HG02973 (cell line): ENCODE measurements around the gene JAZF1.

Experiments
- ATAC-seq: cut with Tn5 transposase; IDR thresholded peaks from one replicate; pipeline ENCODE4 v1.9.1; 2021; ENCODE audit warnings: moderate library complexity; ENCODE audit not compliant: unreplicated experiment

JAZF1 gene

DNA sequence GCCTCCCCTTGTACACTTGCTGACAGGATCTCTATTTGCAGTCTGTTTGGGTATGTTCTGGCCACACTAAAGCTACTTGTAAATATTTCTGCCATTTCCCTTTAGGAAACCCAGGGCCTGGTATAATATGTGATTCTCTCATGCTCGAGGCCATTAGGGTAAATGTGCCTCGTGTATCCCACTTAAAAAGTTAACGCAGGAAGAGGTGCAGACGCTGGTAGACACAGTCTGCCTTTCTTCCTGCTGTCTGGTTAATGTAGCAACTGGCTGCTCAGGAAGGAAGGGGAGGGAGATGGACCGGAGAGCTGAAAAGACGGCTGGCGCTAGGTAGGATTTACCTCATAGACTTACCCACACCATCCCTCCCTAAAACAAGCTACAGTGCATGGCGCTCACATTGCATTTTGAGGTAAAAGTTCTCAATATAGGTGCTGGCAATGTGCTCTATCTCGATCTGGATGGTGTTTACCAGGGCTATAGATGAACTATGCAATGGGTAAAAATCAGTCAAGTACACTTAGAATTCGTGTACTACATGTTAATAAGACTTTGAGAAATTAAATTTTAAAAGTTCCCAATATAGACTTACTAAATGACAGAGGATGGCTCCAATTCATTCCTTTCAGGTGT is 125.9 kb downstream of the JAZF1 start:
- no peak for ATAC-seq

DNA sequence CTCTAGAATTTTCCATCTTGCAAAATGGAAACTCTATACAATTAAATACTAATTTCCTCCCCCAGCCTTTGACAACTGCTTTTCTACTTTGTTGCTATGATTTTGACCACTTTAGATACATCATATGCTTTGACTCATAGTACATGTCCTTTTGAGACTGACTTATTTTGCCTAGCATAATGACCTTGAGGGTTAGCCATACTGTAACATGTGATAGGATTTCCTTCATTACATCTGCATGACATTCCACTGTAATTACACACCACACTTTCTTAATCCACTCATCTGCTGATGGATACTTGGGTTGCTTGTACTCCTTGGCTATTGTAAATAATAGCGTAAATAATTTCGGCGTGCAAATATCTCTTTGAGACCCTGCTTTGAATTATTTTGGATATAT is 127.7 kb downstream of the JAZF1 start:
- ATAC-seq = no peak

DNA sequence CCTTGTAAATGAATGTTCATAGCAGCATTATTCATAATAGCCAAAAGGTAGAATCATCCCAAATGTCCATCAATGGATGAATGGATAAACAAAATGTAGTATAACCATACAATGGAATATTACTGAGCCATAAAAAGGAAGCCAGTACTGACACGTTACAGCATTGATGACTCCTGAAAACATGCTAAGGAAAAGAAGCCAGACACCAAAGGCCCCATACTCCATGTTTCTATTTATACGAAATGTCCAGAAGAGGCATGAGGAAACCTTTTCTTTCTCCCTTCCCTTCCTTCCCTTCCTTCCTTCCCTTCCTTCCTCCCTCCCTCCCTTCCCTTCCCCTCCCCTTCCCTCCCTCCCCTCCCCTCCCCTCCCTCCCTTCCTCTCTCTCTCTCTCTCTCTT is 131.9 kb downstream of the JAZF1 start:
- ATAC-seq = no peak

DNA sequence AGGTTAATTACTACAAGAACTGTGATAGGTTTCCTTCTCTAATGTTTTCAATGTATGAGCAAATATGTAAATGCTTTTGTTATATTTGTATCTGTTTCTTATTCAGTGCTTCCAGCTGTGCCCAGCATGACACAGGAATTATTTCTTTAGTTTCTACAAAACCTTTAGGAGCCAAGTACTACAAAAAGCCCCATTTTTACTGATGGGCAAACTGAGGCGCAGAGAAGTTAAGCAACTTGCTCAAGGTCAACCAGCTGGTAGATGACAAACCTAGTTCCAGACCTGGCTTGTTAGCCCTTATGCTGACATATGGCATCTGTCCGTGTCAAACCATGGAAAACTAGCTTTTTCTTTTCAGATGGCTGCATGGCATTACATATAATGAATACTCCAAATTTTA is 134.6 kb downstream of the JAZF1 start:
- ATAC-seq = no peak

DNA sequence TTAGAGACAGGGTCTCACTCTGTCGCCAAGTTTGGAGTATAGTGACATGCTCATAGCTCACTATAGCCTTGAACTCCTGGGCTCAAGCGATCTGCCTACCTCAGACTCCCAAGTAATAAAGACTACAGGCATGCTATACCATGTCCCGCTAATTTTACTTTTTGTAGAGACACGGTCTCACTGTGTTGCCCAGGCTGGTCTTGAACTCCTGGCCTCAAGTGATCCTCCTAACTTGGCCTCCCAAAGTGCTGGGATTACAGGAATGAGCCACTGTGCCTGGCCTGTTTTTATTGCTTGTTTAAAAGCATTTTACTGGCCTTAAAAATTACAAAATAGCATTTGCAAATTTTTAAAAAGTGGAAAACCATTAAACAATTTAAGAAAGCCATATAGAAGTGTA is 135.0 kb downstream of the JAZF1 start:
- ATAC-seq = no peak

DNA sequence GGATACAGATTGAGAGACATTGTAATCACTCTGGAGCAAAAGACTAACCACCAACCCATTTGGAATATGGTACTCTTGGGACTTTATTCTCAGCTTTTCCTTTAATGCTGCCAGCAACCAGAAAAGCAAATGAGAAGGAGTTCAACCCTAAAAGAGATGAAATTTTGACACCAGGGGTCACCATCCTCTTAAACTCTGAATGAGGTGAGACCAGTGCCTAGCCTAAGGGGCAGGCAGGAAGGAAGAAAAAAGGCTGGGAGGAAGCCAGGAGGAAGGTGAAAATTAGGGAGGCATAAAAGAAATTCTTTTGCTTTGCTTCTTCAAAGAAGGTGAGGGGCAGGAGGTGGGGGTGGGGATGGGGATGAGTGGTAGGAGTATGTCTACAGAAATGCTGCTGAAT is 135.8 kb downstream of the JAZF1 start:
- ATAC-seq = no peak

DNA sequence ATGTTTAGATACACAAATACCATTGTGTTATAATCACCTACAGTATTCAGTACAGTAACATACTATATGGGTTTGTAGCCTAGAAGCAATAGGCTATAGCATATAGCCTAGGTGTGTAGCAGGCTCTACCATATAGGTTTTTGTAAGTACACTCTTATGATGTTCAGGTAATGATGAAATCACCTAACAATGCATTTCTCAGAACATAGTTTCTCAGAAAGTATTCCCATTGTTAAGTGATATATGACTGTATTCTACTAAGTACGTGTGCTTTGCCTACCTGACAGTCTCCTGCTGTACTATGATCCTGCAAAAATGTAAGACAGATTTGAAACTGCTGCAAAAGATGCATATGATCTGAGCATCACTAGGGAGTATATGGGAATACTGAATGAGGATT is 137.9 kb downstream of the JAZF1 start:
- ATAC-seq = no peak

DNA sequence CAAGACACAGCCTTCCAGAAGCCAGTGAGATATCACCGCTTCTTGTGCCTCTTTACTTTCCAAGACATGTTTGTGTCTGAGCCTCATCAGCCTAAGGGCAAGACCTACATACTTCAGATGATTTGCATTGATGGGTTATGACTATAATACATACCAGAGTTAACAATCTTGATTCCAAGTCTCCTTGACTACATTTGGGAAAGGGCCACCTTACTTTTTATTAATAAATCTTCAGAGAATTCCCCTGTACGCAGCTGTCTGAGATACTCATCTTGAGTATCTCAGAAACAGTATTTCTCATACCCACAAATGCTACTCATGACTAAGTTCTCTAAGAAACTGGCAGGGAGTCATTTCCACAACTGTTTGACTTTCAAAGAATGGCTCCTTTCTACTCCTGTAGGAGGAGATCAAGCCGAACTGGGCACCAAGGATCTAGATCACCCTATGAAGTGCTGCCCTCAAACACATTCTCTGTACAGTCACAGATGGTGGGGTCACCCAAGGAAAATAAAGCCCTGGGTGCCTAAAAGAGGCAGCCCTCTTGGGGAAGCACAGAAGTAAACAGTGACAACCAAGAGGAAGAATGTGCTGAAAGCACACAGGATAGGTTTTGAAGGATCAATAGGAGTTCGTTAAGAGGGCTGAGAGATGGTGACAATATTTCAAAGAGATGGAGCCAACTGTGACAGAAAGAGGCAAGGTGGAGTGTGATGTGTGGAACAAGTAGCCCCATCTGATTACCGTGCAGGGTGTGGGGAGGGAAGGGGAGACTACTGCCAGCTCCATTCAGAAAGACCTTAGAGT is 138.9 kb downstream of the JAZF1 start:
- ATAC-seq = no peak

DNA sequence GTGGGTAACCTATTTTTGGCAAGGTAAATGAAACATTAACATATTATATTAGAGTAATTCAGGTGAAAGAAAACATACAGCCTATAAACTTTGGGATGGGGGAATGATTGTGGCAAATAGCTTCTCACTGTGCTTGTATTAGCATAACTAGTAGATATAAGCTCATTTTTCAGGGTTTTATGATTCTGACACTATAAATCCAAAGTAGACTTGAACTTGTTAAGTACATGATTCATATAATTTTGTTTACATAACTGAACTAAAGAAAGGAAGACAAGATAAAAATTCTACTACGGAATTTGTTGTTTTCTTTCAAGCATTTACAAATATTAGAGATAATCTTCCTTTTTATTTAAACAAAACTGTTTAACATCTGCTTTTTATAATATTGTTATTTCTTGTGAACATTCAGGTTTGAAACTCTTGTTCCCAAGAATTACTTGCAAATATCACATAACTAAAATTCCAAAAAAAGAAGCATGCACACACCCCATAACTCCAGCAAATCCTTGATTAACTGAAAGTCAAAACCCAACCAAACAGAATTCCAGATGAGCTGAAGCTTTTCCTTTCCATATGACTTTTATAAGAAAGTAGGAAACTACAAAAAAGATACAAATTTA is 142.3 kb downstream of the JAZF1 start:
- no peak for ATAC-seq

DNA sequence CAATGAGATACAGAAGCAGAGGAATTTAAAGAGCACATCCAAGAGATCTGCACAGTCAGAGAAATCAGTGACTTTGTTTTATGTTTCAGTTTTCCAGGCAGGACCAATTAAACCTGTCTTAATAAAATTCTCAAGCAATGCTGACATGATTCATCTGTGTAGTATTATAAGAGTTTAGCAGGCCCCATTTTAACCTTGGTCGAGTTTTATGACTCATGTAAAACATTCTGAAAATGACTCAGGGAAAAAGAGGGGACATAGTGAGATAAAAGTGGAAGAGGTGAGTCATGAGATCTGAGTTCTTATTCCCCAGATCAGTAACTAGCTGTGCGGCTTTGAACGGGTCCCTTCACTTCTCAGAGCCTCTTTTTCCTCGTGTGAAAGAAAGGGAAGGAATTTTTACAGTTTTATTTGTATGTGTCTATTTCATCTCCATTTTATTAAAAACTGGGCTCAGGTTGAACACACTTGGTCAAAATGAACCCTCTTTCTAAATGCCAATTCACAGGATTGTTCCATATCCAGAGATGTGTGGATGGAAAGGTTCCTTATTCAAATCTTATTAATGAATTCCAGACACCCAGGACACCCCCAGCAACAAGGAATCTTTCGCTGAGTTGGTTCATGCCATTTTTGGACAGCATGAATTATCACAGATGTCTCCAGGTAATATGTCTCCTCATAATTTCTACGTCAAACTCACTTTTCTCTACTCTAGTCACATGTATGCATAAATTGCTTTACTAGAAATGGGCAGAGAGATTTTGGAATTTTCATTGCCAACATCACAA is 143.2 kb downstream of the JAZF1 start:
- ATAC-seq = peak; percentile 96

DNA sequence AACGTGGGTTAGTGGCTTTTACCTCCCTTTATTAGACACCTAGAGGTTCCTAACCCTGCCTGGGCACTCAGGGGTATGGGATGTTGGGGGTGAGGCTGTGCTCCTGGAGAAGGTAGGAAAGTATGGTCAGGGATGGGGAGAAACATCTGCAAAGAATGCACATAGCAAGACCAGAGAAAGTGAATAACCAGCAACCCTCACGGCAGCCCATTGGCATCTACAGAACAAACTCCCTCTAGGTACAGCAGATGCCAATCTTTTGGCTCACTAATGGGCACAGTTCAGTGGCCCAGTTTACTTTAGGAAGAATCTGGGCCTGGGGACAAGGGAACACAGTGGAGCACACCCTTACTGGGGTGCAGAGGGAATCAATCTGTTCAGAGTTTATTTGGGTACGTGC is 143.9 kb downstream of the JAZF1 start:
- no peak for ATAC-seq

DNA sequence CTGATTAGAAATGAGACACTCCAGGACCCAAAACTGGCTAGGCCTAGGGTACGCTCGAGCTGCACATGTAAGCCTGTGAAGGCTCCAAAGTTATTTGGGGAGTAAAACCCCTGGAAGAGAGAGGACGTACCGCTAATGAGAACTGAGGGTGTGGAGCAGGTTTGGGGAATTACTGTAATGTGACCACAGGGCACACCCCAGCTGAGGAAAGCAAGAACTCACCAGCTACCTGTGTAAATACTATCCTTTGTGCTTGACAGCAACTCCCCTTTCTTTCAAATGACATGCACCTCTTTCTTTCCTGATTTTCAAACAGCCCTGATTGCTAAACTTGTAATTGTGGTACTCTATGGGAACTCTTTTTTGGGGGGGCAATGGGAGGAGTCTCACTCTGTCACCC is 147.2 kb downstream of the JAZF1 start:
- ATAC-seq = no peak

DNA sequence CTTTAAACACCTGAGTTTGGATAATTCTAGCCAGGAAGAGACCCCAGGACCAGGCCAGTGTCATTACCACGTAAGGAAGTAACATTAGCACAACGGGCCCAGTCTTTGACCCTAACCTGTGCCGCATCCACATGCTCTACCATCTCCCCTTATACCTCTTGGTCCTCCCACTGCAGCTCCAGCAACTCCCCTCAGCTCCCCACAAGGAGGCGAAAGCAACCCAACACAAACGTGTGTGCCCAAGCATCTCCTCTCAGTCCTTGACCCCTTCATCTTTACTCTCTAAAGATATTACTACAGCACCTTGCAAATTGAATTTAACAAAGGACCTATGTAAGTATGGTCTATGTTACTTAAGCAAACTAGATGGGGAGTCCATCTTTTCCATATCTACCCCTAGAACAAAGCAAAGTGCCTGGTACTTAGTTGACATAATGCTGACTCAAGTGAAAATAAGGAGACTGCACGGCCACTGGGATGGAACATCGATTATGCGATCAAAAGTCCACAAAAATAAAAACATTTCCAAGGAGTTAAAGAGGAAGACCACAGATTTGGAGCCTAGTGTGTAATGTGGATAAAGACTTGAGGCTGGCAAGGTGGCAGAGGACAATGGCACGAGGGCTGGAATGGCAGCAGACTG is 147.7 kb downstream of the JAZF1 start:
- ATAC-seq = no peak

DNA sequence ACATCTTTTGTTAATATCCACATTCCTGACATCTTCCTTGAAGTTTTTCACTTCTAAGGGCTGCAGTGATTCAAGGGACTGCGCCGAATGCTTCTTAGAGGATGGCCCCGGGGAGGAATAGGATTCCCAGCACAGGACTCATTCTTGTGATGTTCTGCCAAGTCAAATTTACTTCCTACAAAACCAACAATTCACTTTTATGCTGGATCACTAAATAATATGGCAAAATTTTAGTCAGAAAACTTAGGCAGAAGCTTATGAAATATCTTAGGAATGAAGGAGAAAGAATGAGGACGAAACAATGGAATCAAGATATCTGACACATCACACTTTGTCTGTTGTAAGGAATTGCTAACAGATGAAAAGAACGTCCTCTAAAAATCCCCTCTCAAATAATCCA is 151.5 kb downstream of the JAZF1 start:
- no peak for ATAC-seq

DNA sequence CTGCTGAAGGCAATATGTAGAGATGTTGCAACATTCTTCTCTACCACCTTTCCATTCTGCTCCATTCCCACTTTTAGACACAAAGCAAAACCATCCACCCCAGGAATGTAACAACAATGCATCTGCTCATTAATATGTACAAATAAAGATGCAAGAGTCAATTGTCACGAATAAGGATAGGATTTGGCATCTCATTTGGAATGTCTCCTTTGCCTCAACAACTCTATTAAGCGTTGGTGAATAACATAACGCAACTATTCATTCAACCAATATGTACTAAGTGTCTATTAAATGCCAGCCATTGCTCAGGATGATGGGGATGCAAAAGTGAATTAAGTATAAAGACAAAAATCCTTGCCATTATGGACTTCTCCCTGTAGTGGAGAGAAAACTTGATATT is 152.1 kb downstream of the JAZF1 start:
- no peak for ATAC-seq

DNA sequence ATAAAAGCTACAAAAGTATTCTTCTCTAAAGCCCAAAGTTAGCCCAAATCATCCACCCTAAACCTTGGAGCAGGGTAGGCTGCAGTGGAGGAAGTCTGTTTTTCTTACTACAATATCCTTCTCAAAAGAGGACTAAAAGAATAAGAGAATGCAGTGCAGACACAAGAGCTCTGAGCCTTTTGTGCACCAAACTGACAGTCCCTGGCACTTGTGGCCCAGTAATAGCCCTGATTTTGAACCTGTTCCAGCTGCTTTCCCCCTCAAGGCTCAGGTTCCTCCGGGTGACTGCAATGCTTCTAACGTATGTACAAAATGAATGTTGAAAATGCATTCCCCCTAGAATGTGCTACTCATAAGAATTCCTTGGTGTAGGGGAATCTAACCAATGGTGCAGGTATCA is 154.4 kb downstream of the JAZF1 start:
- ATAC-seq = no peak

DNA sequence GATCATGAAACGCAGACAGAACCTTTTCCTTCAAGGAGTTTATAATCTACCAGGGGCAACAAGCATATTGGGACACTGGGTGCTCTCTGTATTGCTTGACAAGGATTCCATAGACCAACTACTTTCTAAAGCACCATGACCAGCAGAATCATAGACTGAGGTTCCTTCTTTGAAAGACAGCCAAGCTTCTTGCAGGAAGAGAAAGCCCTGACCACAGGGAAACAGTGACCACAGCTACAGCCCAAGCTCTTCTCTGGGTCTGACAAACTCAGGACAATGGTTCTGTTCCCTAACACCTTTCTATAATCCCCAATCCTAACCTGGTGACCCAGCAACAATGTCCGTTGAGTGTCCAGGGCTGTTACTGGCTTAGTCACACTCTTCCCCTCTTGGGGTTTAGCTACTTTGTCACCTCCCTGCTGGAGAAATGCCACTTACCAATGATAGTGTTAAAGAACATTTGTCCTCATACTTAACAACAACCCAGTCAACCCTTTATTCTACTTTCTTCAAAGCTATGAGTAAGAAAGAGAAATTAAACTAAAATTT is 155.7 kb downstream of the JAZF1 start:
- no peak for ATAC-seq

DNA sequence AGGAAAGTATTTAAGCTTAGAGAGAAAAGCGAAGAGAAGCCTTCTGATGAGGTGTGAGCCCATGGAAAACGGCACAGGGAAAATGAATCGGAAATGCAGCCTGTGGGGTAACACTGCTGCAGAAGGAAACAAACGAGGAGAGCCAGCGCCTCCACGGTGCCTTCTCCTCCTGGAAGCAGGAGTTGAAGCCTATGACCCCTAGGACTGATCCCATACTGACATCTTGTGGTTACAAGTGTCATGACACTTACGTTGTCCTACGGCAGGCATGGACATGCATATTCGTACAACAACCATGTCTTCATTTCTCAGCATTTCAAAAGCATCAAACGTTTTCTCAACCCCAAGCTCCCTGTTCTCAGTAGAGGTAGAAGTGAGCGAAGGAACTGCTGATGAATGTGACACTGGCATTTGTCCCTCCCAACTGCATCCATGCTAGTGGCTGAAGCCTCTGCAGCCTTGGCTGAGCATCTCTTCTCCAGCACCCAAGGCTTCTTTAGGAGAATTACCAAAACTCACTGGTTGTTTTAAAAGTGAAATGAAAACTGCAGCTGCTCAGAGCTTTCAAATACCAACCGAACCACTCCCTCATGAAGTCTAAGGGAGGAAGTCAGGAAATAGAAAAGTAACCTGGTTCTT is 160.2 kb downstream of the JAZF1 start:
- ATAC-seq = peak; percentile 53

DNA sequence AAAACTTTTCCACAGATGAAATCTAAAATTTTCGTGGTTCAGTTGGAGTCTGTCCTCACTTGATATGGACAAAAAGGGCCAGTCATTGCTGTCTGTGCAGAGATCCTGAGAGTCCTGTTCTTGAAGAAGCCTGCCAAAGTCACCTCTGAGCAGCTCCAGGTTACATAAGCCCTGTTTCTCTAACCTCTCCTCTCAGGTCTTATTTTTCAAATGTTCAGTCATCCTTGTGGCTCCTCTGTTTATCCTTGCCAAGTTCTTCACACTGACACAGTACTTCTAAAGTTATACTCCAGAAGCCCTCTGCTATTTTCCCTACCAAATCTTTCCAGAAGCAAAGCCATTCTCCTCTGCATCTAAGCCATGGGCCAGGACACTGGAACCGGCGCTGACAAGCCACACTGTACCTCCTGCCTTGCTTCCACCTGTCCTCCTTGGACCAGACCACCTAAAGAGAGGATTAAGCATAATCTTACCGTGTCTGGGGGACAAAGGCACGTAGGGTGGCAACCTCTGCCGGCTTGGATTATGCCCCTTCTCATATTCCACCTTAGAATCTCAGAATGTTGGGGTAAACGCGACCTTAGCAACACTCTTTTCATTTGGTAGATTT is 161.6 kb downstream of the JAZF1 start:
- ATAC-seq = no peak

DNA sequence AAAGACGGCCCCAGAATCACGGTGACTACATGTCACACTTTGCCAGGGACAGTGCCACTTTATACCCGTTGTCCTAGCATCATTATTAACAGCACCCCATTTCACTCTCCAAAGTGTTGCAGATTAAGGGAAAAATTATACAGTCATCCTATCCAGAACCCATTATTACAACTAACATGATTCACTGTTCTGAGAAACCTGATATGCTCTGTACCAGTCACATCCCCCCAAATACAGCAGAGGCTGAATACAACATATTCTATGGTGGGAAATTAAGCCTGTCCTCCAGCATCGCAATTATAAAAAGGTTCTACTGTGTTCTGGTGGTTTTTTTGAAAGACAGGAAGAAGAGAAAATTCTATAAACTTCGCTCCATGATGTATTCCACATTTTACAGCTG is 162.1 kb downstream of the JAZF1 start:
- ATAC-seq = no peak
